Stimulated activated CD4-positive, alpha-beta T cell treated with anti-CD3 and anti-CD28 coated beads, Interleukin-15, amount 100 ng/mL, for 1 hour (primary cell): ENCODE measurements around the gene RHOA.
"Not testable (repeated sequence)": the region's sequence is repeated elsewhere in the genome, so short reads cannot be mapped to it uniquely, and the experiment has no call there.

ENCODE experiments used
- DNase-seq, 2 donors: peaks; one replicate each; pipeline ENCODE4 v3.0.0-alpha.2; 2020; ENCODE audit warnings: low read depth in 1 of 2, low spot score in 1 of 2

The RHOA gene

GRCh38 chr3:49371946-49372345 lies 39.8 kb downstream of the RHOA start:
- no peak for DNase-seq

GRCh38 chr3:49370585-49371290 lies 41.0 kb downstream of the RHOA start:
- no peak for DNase-seq

GRCh38 chr3:49362561-49362960 lies 49.2 kb downstream of the RHOA start:
- DNase-seq = no peak

GRCh38 chr3:49359623-49360022 lies 52.2 kb downstream of the RHOA start:
- no peak for DNase-seq

GRCh38 chr3:49358884-49359225 lies 52.9 kb downstream of the RHOA start:
- DNase-seq = no peak

DNA sequence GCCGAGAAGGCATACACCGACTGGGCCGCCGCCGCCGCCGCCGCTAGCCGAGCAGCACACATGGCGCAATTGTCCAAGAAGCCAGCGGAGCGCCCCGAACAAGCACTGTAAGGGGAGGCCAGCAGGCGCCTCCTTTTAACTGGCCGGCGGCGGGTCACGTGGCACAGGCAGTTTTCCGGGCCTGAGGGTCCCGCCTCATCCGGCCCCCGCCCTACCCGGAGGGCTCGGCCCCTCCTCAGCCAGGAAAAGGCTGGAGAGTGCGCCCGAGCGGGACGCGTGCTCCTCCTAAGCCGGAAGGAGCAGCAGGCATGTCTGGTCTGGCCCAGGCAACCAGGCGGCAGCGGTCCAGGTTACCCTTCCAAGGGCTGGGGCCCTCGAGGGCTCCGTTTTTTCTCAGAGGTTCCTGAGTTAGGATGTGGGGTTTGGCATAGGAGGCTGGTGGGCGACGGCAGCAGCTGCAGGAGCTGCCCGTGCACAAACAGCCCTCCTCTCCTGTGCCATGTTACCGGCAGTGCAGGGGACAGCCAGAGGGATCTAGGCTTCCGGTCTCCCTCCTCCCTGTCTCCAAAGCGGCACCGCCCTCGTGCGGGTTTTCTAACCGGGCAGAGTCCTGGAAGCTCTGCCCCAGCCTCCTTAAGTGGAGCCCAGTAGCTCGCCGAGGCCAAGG lies 53.4 kb downstream of the RHOA start, which contains the start of gene GPX1:
TSS of gene GPX1 (minus strand) at position 137 of the 667 bp plus-strand sequence. CDS start at position 62, 75 bp downstream.
- DNase-seq = peak; percentile 56 to 64

DNA sequence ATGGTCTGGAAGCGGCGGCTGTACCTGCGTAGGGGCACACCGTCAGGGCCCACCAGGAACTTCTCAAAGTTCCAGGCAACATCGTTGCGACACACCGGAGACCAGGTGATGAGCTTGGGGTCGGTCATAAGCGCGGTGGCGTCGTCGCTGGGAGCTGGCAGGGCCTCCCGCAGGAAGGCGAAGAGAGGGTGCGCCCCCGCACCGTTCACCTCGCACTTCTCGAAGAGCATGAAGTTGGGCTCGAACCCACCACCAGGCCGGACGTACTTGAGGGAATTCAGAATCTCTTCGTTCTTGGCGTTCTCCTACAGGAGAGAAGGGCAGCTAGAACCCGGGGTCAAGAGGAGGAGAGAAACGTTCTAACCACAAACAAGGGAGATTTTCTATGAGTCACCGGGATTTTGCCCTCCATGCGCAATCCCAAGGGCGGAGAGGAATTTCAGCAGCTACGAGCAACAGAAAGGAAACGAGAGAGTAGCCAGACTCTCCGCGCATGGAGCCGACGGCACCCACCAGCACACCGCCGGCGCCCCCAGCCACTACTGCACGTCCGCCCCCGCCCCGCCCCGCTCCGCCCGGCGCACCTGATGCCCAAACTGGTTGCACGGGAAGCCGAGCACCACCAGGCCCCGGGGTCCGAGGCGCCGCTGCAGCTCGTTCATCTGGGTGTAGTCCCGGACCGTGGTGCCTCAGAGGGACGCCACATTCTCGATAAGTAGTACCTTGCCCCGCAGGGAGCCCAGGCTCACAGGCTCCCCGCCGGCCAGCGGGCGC lies 54.1 kb downstream of the RHOA start:
- DNase-seq = peak in 1 of 2 donors; percentile 44

DNA sequence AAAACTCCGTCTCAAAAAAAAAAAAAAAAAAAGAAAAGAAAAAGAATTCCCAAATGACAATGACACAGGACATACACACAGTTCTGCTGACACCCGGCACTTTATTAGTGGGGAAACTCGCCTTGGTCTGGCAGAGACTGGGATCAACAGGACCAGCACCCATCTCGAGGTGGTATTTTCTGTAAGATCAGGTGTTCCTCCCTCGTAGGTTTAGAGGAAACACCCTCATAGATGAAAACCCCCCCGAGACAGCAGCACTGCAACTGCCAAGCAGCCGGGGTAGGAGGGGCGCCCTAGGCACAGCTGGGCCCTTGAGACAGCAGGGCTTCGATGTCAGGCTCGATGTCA lies 54.7 kb downstream of the RHOA start:
- DNase-seq = not testable (repeated sequence)

- no peak for DNase-seq
Observed at GRCh38 chr3:49352890-49353421, 58.8 kb downstream of the RHOA start.

- no peak for DNase-seq
Observed at GRCh38 chr3:49352281-49352680, 59.5 kb downstream of the RHOA start.

DNA sequence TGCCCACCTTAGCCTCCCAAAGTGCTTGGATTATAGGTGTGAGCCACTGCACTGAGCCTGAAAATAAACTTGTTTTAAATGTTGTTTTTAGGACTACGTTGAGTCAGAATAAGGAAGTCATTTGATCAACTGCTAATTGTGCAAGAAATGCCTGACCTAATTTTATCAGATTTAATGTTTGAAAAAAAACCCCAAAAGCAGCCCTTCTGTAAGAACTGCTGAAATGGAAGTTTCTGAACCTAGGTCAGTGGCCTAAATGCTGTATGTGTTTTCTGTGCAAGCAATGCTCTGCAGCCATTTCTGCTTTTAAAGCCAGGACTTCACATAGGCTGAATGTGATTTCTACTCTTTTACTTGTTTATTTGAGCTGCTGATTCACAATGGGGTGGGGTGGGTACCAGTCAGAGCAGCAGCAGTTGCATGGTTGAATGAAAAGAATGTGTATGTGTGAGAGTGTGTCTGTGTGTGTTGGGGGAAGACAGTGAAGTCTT lies 60.2 kb downstream of the RHOA start:
- DNase-seq = no peak

DNA sequence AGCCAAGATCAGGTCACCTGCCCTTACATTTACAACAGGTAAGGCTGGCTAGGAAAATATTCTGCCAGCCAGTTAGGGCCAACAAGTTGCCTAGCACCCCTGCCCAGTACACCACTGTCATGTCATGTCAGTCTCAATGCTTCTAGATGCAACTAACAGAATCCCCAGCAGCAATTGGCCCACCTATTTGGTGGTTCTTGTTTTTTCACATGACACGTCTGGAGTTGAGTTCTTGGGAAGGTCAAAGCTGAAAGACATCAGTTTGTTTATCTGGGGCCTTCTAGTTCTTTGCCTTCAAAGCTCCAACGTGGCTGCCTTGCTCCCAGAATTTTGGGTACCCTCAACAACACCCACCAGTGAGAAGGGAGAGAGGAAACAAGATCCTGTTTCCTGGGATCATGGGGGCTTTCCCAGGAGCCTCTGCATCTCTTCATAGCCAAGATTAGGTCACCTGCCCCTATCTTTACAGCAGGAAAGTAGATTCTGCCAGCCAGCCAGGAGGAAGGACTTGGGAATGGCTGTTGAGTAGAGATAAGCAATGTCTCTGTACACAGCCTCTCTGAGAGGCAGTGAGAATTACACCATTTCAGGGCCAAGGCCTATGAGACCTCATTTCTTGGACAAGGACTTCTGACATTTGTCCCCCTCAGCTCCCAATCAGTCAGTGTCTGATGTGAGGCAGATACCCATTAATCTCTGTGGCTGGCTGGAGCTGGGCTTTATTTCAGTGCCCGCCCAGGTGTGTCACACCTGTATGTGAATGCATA lies 62.2 kb downstream of the RHOA start:
- no peak for DNase-seq

DNA sequence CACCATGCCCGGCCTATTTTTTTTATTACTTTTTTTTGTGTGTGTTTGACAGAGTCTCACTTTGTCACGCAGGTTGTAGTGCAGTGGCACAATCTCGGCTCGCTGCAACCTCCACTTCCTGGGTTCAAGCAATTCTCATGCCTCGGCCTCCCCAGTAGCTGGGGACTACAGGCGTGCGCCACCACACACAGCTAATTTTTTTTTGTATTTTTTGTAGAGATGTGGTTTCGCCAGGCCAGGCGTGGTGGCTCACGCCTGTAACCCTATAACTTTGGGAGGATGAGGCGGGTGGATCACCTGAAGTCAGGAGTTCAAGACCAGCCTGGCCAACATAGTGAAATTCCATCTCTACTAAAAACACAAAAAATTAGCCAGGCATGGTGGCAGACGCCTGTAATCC lies 63.4 kb downstream of the RHOA start:
- DNase-seq = not testable (repeated sequence)

GRCh38 chr3:49346797-49347251 lies 65.0 kb downstream of the RHOA start:
- no peak for DNase-seq

DNA sequence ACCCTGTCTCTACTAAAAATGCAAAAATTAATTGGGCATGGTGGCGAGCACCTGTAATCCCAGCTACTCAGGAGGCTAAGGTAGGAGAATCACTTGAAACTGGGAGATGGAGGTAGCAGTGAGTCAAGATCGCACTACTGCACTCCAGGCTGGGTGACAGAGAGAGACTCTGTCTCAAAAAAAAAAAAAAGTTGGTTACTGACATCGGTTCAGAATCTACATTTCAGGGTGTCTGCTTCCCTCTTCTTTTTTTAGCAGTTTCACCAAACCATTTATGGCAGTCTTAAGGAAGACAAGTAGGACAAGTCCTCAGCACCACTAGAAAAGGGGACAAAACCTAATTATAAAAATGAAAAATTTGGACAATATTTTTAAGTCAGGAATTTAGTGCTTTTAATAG lies 68.6 kb downstream of the RHOA start:
- no peak for DNase-seq

GRCh38 chr3:49341996-49342395 lies 69.8 kb downstream of the RHOA start:
- DNase-seq = no peak

DNA sequence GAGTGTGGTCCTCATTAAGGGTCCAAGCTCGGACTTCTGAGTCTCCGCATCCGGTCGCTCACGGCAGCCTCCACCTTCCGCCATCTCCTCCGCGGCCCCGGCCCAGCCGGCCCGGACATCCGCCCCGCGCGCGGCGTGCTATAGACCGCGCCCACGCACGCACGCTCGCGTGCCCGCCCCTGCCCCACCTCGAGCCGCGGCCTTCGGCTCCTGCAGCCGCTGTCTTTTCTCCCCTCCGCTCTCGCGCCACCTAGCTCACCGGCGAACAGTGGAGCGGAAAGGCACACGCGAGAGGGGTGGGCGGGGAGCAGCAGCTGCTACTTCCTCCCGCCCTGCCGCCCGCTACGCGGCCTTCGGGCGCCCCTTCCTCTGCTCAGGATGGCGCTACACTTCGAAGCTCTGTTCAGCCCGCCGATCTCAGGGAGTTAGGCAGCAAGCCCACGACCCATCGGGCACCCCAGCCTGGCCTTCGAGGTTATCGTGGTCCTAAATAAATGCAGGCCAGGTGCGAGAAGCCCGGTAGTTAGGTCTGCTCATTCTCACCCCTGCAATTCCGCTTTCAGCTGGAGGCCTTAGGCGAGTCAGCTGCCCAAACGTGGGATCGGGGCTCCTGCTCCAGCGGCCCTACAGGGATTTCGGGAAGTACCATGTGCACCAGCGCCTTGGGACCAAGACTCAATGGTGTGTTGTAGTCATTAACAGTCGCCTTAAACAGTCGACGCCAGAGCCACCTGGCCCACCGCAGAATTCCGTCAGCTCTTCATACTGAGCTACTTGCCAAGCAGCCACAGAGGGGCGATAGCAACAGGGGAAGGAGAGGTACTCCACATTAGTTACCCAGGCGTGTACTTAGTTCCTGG lies 71.6 kb downstream of the RHOA start, which contains the start of gene USP4:
TSS of gene USP4 (minus strand) at position 113 of the 860 bp plus-strand sequence. CDS start at position 84, 29 bp downstream.
- peak; percentile 87 to 89 for DNase-seq

GRCh38 chr3:49339581-49339940 lies 72.2 kb downstream of the RHOA start:
- peak in 1 of 2 donors; percentile 10 for DNase-seq

DNA sequence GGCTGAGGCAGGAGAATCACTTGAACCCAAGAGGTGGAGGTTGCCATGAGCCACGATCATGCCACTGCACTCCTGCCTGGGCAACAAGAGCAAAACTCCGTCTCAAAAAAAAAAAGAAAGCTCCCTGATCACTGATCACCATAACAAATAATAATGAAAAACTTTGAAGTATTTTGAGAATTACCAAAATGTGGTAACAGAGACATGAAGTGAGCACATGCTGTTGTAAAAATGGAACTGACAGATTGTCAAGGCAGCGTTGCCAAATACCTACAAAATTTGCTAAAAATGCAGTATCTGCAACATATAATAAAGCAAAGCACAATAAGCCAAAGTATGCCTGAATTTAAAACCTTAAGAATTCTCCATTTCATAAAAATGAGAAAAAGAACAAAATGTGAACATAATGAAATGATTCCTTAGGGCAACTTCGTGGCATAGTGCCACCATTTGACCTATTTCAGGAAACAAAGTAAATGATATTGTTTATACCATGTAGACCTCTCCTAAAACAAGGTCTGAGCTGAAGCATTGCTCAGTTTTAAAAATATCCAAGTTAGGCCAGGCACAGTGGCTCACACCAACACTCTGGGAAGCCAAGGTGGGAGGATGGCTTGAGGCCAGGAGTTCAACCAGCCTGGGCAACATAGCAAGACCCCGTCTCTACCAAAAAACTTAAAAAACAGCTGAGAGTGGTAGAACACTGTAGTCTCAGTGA lies 77.7 kb downstream of the RHOA start:
- no peak for DNase-seq
